GM11168 (cell line): ENCODE results near the gene CUL4A.
"Not testable (repeated sequence)": the region's sequence is repeated elsewhere in the genome, so short reads cannot be mapped to it uniquely, and the experiment has no call there.

Source experiments
- in situ Hi-C: fragments of 300-500 bp; cut with MboI; formaldehyde crosslinking; loops from one replicate; pipeline ENCODE4 v1.12.0; 2022; ENCODE audit warnings: low sequenced_read_pairs; ENCODE audit not compliant: unreplicated experiment

CUL4A gene

GRCh38 chr13:113232208-113233003 lies 23.0 kb downstream of the CUL4A start:
- in situ Hi-C loops = no loop called here

- in situ Hi-C loops = no loop called here
Observed at GRCh38 chr13:113233101-113233500, 23.7 kb downstream of the CUL4A start.

- in situ Hi-C loops = no loop called here
Observed at GRCh38 chr13:113238536-113238935, 29.1 kb downstream of the CUL4A start.

GRCh38 chr13:113239357-113239756 lies 29.9 kb downstream of the CUL4A start:
- in situ Hi-C loops = no loop called here

- in situ Hi-C loops = no loop called here
Observed at GRCh38 chr13:113239986-113240385, 30.6 kb downstream of the CUL4A start.

GRCh38 chr13:113241623-113242022 lies 32.2 kb downstream of the CUL4A start:
- in situ Hi-C loops = not testable (repeated sequence)

GRCh38 chr13:113243847-113244246 lies 34.4 kb downstream of the CUL4A start:
- in situ Hi-C loops = no loop called here

GRCh38 chr13:113245849-113246796 lies 36.7 kb downstream of the CUL4A start:
- in situ Hi-C loops = no loop called here

GRCh38 chr13:113252516-113253095 lies 43.2 kb downstream of the CUL4A start:
- in situ Hi-C loops = no loop called here

GRCh38 chr13:113257908-113258307 lies 48.5 kb downstream of the CUL4A start:
- in situ Hi-C loops = not testable (repeated sequence)

GRCh38 chr13:113258321-113259054 lies 49.1 kb downstream of the CUL4A start:
- in situ Hi-C loops = no loop called here

GRCh38 chr13:113260996-113261395 lies 51.6 kb downstream of the CUL4A start:
- in situ Hi-C loops = no loop called here

GRCh38 chr13:113263016-113263415 lies 53.6 kb downstream of the CUL4A start:
- in situ Hi-C loops = not testable (repeated sequence)

GRCh38 chr13:113267642-113268405 lies 58.4 kb downstream of the CUL4A start:
- in situ Hi-C loops = no loop called here

- in situ Hi-C loops = no loop called here
Observed at GRCh38 chr13:113272031-113272430, 62.6 kb downstream of the CUL4A start.

GRCh38 chr13:113272701-113273181 lies 63.3 kb downstream of the CUL4A start:
- in situ Hi-C loops = no loop called here

GRCh38 chr13:113273321-113273720 lies 63.9 kb downstream of the CUL4A start:
- in situ Hi-C loops = no loop called here

GRCh38 chr13:113273851-113274590 lies 64.6 kb downstream of the CUL4A start:
- in situ Hi-C loops = no loop called here

- in situ Hi-C loops = no loop called here
Observed at GRCh38 chr13:113274721-113275120, 65.3 kb downstream of the CUL4A start.
